ENCODE results near the gene PODXL.

- TF ChIP-seq CTCF (IDR thresholded peaks at IDR 0.05; ENCODE audit: poor library complexity) (no peak), EZH2 (IDR thresholded peaks at IDR 0.05; ENCODE audit: borderline replicate concordance) (no peak)
Observed at GRCh38 chr7:131548371-131548770, 8.1 kb downstream of the PODXL start.
